ENCODE measurements around the gene TRPV6. TPM values are rescaled to one million over a fixed set of nuclear protein-coding genes. Genes with fewer than 3 reads are reported as not detected.

Gene TRPV6
- total RNA-seq, 4 donors from 2014 or later: under 0.01 TPM; not detected in 3

GRCh38 chr7:142897691-142898090 is 12.1 kb upstream of the TRPV6 start:
- TF ChIP-seq CTCF (IDR thresholded peaks at IDR 0.05; ENCODE audit: low read depth): no peak

GRCh38 chr7:142896741-142897379 is 11.3 kb upstream of the TRPV6 start:
- no peak for TF ChIP-seq CTCF (IDR thresholded peaks at IDR 0.05; ENCODE audit: low read depth)

- TF ChIP-seq CTCF (IDR thresholded peaks at IDR 0.05; ENCODE audit: low read depth): no peak
Measured at GRCh38 chr7:142896151-142896550, 10.6 kb upstream of the TRPV6 start.

- no peak for TF ChIP-seq CTCF (IDR thresholded peaks at IDR 0.05; ENCODE audit: low read depth)
Measured at GRCh38 chr7:142894985-142895593, 9.5 kb upstream of the TRPV6 start.

- TF ChIP-seq CTCF (IDR thresholded peaks at IDR 0.05; ENCODE audit: low read depth): no peak
Measured at GRCh38 chr7:142894112-142894984, 8.8 kb upstream of the TRPV6 start.

- no peak for TF ChIP-seq CTCF (IDR thresholded peaks at IDR 0.05; ENCODE audit: low read depth)
Measured at GRCh38 chr7:142892951-142893350, 7.4 kb upstream of the TRPV6 start.

GRCh38 chr7:142891490-142892082 is 6.0 kb upstream of the TRPV6 start:
- TF ChIP-seq CTCF (IDR thresholded peaks at IDR 0.05; ENCODE audit: low read depth): no peak

Data from subcutaneous adipose tissue (tissue), 4 donors.